Measurements from ENCODE around the gene SNX9.
A peak's percentile ranks its signal among the peaks of the same experiment; 100 is the strongest.

Gene SNX9

DNA sequence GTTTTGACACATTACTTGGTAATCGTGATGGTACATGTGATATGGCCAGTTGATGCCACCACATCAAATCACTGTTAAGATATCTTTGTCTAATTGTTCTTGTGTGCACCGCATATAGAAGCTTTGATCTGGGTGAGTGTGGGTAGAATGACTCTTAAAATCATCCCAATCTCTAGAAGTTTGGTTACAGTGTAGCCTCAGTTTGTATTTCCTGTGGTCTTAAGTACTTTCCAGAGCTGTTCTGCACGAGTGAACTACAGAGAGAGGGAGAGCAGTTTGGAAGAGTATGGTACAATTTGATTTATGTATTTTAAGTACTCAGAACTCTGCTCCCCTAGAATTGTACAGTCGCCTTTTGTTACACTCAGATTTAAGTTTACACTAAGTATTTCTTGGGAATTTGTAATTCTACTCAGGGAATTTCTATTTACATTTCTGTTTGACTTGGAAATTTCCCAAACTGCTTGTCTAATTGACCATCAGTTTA, 37.5 kb downstream of the SNX9 start:
- POLR2A ChIA-PET, result no interaction called here

GRCh38 chr6:157861184-157861583, 38.1 kb downstream of the SNX9 start:
- no peaks in the 10 kb centered on the region for H3K36me3 ChIP-seq (ENCODE audit: control insufficient read depth in 2 of 2, insufficient read depth in 1 of 2, low read length in 2 of 2)
- H3K4me3 ChIP-seq (ENCODE audit: low read depth, low read length), result no peak overlapping the region
- no peaks in the 10 kb centered on the region for H3K9me3 ChIP-seq (ENCODE audit: control insufficient read depth, insufficient read depth, low read depth, low read length)
- ChIA-PET POLR2A (no interaction called here), CTCF (interaction anchor here (0.5 to 5.9 kb wide), 3 partner anchors 13 to 194 kb away, joined by 3 to 49 read pairs (median 3); no protein-coding TSS in a partner anchor)
- H3K4me1 ChIP-seq (ENCODE audit: control insufficient read depth, insufficient read depth, low read length), result peaks cover 30% of the 10 kb centered on the region
- H3K27ac ChIP-seq (ENCODE audit: extremely low read depth, low read depth, low read length), result no peak overlapping the region
- TF ChIP-seq, protein P1, sequence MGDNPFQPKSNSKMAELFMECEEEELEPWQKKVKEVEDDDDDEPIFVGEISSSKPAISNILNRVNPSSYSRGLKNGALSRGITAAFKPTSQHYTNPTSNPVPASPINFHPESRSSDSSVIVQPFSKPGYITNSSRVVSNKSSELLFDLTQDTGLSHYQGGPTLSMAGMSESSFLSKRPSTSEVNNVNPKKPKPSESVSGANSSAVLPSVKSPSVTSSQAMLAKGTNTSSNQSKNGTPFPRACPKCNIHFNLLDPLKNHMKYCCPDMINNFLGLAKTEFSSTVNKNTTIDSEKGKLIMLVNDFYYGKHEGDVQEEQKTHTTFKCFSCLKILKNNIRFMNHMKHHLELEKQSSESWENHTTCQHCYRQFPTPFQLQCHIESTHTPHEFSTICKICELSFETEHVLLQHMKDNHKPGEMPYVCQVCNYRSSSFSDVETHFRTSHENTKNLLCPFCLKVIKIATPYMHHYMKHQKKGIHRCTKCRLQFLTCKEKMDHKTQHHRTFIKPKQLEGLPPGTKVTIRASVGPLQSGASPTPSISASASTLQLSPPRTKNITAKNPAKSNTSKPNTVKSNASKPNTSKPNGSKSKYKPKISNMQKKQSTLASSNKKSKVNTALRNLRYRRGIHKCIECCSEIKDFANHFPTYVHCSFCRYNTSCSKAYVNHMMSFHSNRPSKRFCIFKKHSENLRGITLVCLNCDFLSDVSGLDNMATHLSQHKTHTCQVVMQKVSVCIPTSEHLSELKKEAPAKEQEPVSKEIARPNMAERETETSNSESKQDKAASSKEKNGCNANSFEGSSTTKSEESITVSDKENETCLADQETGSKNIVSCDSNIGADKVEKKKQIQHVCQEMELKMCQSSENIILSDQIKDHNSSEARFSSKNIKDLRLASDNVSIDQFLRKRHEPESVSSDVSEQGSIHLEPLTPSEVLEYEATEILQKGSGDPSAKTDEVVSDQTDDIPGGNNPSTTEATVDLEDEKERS (tag by site-specific recombination; IDR thresholded peaks at IDR 0.05), result no peak
- TF ChIP-seq PRDM4 (tag by site-specific recombination; IDR thresholded peaks at IDR 0.05) (no peak), ZNF24 (tag by site-specific recombination; IDR thresholded peaks at IDR 0.05) (no peak), GLIS1 (tag by site-specific recombination; IDR thresholded peaks at IDR 0.05) (no peak), ZNF248 (tag by site-specific recombination; IDR thresholded peaks at IDR 0.05) (no peak)

More for the DNA sequence above, 37.5 kb downstream of the SNX9 start:
- no peak for TF ChIP-seq ZNF704 (tag by site-specific recombination; IDR thresholded peaks at IDR 0.05)
- TF ChIP-seq PRDM6 (tag by site-specific recombination; IDR thresholded peaks at IDR 0.05), result peak; percentile 84
- TF ChIP-seq MZF1 (tag by site-specific recombination; IDR thresholded peaks at IDR 0.05; ENCODE audit: borderline replicate concordance), result peak; percentile 24; the same call in 1 of the 2 replicates
- peak; percentile 79 for TF ChIP-seq ZNF600 (tag by site-specific recombination; IDR thresholded peaks at IDR 0.05)
- TF ChIP-seq, protein P2, sequence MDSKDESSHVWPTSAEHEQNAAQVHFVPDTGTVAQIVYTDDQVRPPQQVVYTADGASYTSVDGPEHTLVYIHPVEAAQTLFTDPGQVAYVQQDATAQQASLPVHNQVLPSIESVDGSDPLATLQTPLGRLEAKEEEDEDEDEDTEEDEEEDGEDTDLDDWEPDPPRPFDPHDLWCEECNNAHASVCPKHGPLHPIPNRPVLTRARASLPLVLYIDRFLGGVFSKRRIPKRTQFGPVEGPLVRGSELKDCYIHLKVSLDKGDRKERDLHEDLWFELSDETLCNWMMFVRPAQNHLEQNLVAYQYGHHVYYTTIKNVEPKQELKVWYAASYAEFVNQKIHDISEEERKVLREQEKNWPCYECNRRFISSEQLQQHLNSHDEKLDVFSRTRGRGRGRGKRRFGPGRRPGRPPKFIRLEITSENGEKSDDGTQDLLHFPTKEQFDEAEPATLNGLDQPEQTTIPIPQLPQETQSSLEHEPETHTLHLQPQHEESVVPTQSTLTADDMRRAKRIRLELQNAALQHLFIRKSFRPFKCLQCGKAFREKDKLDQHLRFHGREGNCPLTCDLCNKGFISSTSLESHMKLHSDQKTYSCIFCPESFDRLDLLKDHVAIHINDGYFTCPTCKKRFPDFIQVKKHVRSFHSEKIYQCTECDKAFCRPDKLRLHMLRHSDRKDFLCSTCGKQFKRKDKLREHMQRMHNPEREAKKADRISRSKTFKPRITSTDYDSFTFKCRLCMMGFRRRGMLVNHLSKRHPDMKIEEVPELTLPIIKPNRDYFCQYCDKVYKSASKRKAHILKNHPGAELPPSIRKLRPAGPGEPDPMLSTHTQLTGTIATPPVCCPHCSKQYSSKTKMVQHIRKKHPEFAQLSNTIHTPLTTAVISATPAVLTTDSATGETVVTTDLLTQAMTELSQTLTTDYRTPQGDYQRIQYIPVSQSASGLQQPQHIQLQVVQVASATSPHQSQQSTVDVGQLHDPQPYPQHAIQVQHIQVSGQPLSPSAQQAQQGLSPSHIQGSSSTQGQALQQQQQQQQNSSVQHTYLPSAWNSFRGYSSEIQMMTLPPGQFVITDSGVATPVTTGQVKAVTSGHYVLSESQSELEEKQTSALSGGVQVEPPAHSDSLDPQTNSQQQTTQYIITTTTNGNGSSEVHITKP (tag by site-specific recombination; IDR thresholded peaks at IDR 0.05), result no peak
- no peak for TF ChIP-seq ZEB2 (tag by site-specific recombination; IDR thresholded peaks at IDR 0.05)
- TF ChIP-seq TCF7L2 (IDR thresholded peaks at IDR 0.05; ENCODE audit: borderline replicate concordance, low read depth, low read length), result peak; percentile 64; the same call in 1 of the 2 replicates
- TF ChIP-seq, protein P3, sequence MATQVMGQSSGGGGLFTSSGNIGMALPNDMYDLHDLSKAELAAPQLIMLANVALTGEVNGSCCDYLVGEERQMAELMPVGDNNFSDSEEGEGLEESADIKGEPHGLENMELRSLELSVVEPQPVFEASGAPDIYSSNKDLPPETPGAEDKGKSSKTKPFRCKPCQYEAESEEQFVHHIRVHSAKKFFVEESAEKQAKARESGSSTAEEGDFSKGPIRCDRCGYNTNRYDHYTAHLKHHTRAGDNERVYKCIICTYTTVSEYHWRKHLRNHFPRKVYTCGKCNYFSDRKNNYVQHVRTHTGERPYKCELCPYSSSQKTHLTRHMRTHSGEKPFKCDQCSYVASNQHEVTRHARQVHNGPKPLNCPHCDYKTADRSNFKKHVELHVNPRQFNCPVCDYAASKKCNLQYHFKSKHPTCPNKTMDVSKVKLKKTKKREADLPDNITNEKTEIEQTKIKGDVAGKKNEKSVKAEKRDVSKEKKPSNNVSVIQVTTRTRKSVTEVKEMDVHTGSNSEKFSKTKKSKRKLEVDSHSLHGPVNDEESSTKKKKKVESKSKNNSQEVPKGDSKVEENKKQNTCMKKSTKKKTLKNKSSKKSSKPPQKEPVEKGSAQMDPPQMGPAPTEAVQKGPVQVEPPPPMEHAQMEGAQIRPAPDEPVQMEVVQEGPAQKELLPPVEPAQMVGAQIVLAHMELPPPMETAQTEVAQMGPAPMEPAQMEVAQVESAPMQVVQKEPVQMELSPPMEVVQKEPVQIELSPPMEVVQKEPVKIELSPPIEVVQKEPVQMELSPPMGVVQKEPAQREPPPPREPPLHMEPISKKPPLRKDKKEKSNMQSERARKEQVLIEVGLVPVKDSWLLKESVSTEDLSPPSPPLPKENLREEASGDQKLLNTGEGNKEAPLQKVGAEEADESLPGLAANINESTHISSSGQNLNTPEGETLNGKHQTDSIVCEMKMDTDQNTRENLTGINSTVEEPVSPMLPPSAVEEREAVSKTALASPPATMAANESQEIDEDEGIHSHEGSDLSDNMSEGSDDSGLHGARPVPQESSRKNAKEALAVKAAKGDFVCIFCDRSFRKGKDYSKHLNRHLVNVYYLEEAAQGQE (tag by site-specific recombination; IDR thresholded peaks at IDR 0.05), result no peak
- no peak for TF ChIP-seq ZNF37A (tag by site-specific recombination; IDR thresholded peaks at IDR 0.05)
- H3K27ac ChIP-seq (ENCODE audit: extremely low read depth, low read depth, low read length), result no peak overlapping the region
- H3K4me1 ChIP-seq (ENCODE audit: control insufficient read depth, insufficient read depth, low read length), result peaks cover 31% of the 10 kb centered on the region
- H3K36me3 ChIP-seq (ENCODE audit: control insufficient read depth in 2 of 2, insufficient read depth in 1 of 2, low read length in 2 of 2), result no peaks in the 10 kb centered on the region
- CTCF ChIA-PET, result interaction anchor here (0.6 to 5.9 kb wide), 2 partner anchors 14 to 177 kb away, joined by 3 to 49 read pairs; no protein-coding TSS in a partner anchor
- no peaks in the 10 kb centered on the region for H3K9me3 ChIP-seq (ENCODE audit: control insufficient read depth, insufficient read depth, low read depth, low read length)
- H3K4me3 ChIP-seq (ENCODE audit: low read depth, low read length), result no peak overlapping the region

All from HEK293 (cell line).